C4-2B (cell line): ENCODE results near the gene SMIM10.

Experiments
- ZFX ChIP-seq: fragments of 450-650 bp; IDR thresholded peaks from 2 replicates; pipeline ENCODE4 v1.6.1; 2017
- TF ChIP-seq, protein P1 (sequence below): fragments of 450-650 bp; conservative IDR thresholded peaks from 2 replicates; pipeline ENCODE4 v1.5.1; 2017; ENCODE audit warnings: mild to moderate bottlenecking

- TF ChIP-seq, protein P1, sequence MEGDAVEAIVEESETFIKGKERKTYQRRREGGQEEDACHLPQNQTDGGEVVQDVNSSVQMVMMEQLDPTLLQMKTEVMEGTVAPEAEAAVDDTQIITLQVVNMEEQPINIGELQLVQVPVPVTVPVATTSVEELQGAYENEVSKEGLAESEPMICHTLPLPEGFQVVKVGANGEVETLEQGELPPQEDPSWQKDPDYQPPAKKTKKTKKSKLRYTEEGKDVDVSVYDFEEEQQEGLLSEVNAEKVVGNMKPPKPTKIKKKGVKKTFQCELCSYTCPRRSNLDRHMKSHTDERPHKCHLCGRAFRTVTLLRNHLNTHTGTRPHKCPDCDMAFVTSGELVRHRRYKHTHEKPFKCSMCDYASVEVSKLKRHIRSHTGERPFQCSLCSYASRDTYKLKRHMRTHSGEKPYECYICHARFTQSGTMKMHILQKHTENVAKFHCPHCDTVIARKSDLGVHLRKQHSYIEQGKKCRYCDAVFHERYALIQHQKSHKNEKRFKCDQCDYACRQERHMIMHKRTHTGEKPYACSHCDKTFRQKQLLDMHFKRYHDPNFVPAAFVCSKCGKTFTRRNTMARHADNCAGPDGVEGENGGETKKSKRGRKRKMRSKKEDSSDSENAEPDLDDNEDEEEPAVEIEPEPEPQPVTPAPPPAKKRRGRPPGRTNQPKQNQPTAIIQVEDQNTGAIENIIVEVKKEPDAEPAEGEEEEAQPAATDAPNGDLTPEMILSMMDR, result no peak
- TF ChIP-seq ZFX, result no peak
Observed at GRCh38 chrX:134990475-134990800, 353 bp upstream of the SMIM10 start.
